IMR-90 (cell line): Measurements from ENCODE around the gene KDM6A. TPM values are rescaled to one million over a fixed set of nuclear protein-coding genes. Genes with fewer than 3 reads are reported as not detected.

Source experiments
- ATAC-seq: fragments of 200-7000 bp; cut with Tn5 transposase; 2 replicates; pipeline ENCODE4 v1.9.1; 2020; ENCODE audit warnings: low read depth, mild to moderate bottlenecking, moderate library complexity
- BruUV-seq: library from RNA; stranded (reverse); fragments of 400-500 nt; replicated peaks from 2 replicates; lab custom pipeline; 2021; lab: Mats Ljungman, UMichigan
- CTCF ChIA-PET: fragments of 300-600 bp; formaldehyde crosslinking; extraction: SDS; loops from one replicate; lab custom pipeline; 2021; ENCODE audit warnings: antibody characterized with exemption; lab: Yijun Ruan, JAX
- POLR2A ChIA-PET: fragments of 300-600 bp; sonication (Branson Sonifier 250); formaldehyde crosslinking; loops from one replicate; lab custom pipeline; 2022; ENCODE audit warnings: antibody characterized with exemption; ENCODE audit not compliant: unreplicated experiment; lab: Charles Lee
- DNase-seq: peaks from one replicate; pipeline ENCODE4 v3.0.0; 2013
- H2AFZ ChIP-seq: replicated peaks from 2 replicates; pipeline ENCODE3; 2013; ENCODE audit warnings: low read length, mild to moderate bottlenecking; ENCODE audit not compliant: poor library complexity
- H2AK5ac ChIP-seq: 2 replicates; pipeline ENCODE4 v1.6.1; 2013; ENCODE audit warnings: low read depth, low read length, inconsistent platforms
- H2AK9ac ChIP-seq: replicated peaks from 2 replicates; pipeline ENCODE3; 2013; ENCODE audit warnings: mild to moderate bottlenecking, low read depth, low read length, moderate library complexity; ENCODE audit not compliant: poor library complexity
- H2BK120ac ChIP-seq: 2 replicates; pipeline ENCODE4 v1.6.1; 2013; ENCODE audit warnings: low read depth, low read length, inconsistent platforms
- H2BK15ac ChIP-seq: 3 replicates; pipeline ENCODE4 v1.6.1; 2013; ENCODE audit warnings: low read depth, low read length, inconsistent platforms
- H2BK20ac ChIP-seq: 2 replicates; pipeline ENCODE4 v1.6.1; 2013; ENCODE audit warnings: low read depth, mild to moderate bottlenecking, inconsistent platforms, low read length, moderate library complexity
- H2BK5ac ChIP-seq: 2 replicates; pipeline ENCODE4 v1.6.1; 2013; ENCODE audit warnings: mild to moderate bottlenecking, low read depth, low read length, inconsistent platforms; ENCODE audit not compliant: poor library complexity, severe bottlenecking
- H3K14ac ChIP-seq: replicated peaks from 2 replicates; pipeline ENCODE4 v1.6.1; 2013; ENCODE audit warnings: low read depth, low read length, inconsistent platforms
- H3K18ac ChIP-seq: 2 replicates; pipeline ENCODE4 v1.6.1; 2013; ENCODE audit warnings: low read depth, low read length, control low read depth
- H3K23ac ChIP-seq: 2 replicates; pipeline ENCODE4 v1.6.1; 2013; ENCODE audit warnings: low read depth, low read length, inconsistent platforms
- H3K27ac ChIP-seq: 2 replicates; pipeline ENCODE4 v1.5.1; 2013; ENCODE audit warnings: mild to moderate bottlenecking, control low read depth, low read length; ENCODE audit not compliant: insufficient read depth
- H3K27me3 ChIP-seq: 2 replicates; pipeline ENCODE4 v1.6.1; 2013; ENCODE audit warnings: low read length; ENCODE audit not compliant: control insufficient read depth, insufficient read depth
- H3K36me3 ChIP-seq: 2 replicates; pipeline ENCODE4 v1.6.1; 2013; ENCODE audit warnings: low read length, mixed read lengths; ENCODE audit not compliant: control insufficient read depth, insufficient read depth
- H3K4ac ChIP-seq: 2 replicates; pipeline ENCODE4 v1.6.1; 2013; ENCODE audit warnings: low read depth, low read length, inconsistent platforms
- H3K4me1 ChIP-seq: 2 replicates; pipeline ENCODE4 v1.6.1; 2013; ENCODE audit warnings: low read length, mixed read lengths; ENCODE audit not compliant: control insufficient read depth, insufficient read depth
- H3K4me2 ChIP-seq: 2 replicates; pipeline ENCODE4 v1.6.1; 2013; ENCODE audit warnings: low read depth, mild to moderate bottlenecking, control low read depth, low read length, moderate library complexity
- H3K4me3 ChIP-seq: 2 replicates; pipeline ENCODE4 v1.5.1; 2013; ENCODE audit warnings: low read depth, mild to moderate bottlenecking, control low read depth, low read length, moderate library complexity; ENCODE audit not compliant: insufficient read depth
- H3K56ac ChIP-seq: 2 replicates; pipeline ENCODE4 v1.6.1; 2013; ENCODE audit warnings: low read length, inconsistent platforms; ENCODE audit not compliant: insufficient read depth; ENCODE audit errors: extremely low read depth
- H3K79me1 ChIP-seq, 2 experiments: 2 replicates each; pipeline ENCODE4 v1.6.1; 2013; ENCODE audit warnings: low read length in 2 of 2, inconsistent platforms in 1 of 2, low read depth in 1 of 2
- H3K9ac ChIP-seq: 2 replicates; pipeline ENCODE4 v1.6.1; 2013; ENCODE audit warnings: low read depth, low read length, control low read depth
- H3K9me1 ChIP-seq: 2 replicates; pipeline ENCODE4 v1.6.1; 2013; ENCODE audit warnings: low read length, inconsistent platforms; ENCODE audit not compliant: insufficient read depth
- H3K9me3 ChIP-seq: 2 replicates; pipeline ENCODE4 v1.6.1; 2013; ENCODE audit warnings: low read length; ENCODE audit not compliant: control insufficient read depth, insufficient read depth
- H4K20me1 ChIP-seq: 2 replicates; pipeline ENCODE4 v1.6.1; 2013; ENCODE audit warnings: low read length, inconsistent platforms; ENCODE audit not compliant: insufficient read depth
- H4K5ac ChIP-seq: 2 replicates; pipeline ENCODE4 v1.6.1; 2013; ENCODE audit warnings: mild to moderate bottlenecking, low read depth, low read length, control low read depth
- H4K8ac ChIP-seq, 2 experiments: 2 replicates each; pipeline ENCODE4 v1.6.1; 2013; ENCODE audit warnings: low read depth in 2 of 2, low read length in 2 of 2, control low read depth in 1 of 2, inconsistent platforms in 1 of 2
- H4K91ac ChIP-seq: 2 replicates; pipeline ENCODE4 v1.6.1; 2013; ENCODE audit warnings: low read depth, low read length, inconsistent platforms; ENCODE audit not compliant: insufficient read depth
- BHLHE40 ChIP-seq: fragments of 150-350 bp; IDR thresholded peaks from 2 replicates; pipeline ENCODE4 v1.6.1; 2016; ENCODE audit warnings: mild to moderate bottlenecking, low read depth, low read length
- CEBPB ChIP-seq: IDR thresholded peaks from 2 replicates; pipeline ENCODE4 v1.6.1; 2012; ENCODE audit warnings: low read depth, low read length, improper control_type of control experiment
- CHD1 ChIP-seq: IDR thresholded peaks from 2 replicates; pipeline ENCODE4 v1.6.1; 2012; ENCODE audit warnings: low read depth, low read length, improper control_type of control experiment
- CTCF ChIP-seq: conservative IDR thresholded peaks from 2 replicates; pipeline ENCODE4 v1.5.1; 2012; ENCODE audit warnings: mild to moderate bottlenecking, low read depth, low read length, improper control_type of control experiment
- ELK1 ChIP-seq: fragments of 150-350 bp; IDR thresholded peaks from 2 replicates; pipeline ENCODE4 v1.6.1; 2016; ENCODE audit warnings: low read depth, mild to moderate bottlenecking, low read length, moderate library complexity, borderline replicate concordance
- FOS ChIP-seq: fragments of 150-350 bp; IDR thresholded peaks from 2 replicates; pipeline ENCODE4 v1.6.1; 2016; ENCODE audit warnings: low read depth, low read length
- MAFK ChIP-seq: IDR thresholded peaks from 2 replicates; pipeline ENCODE4 v1.6.1; 2012; ENCODE audit warnings: low read depth, low read length, improper control_type of control experiment
- MAZ ChIP-seq: IDR thresholded peaks from 2 replicates; pipeline ENCODE4 v1.6.1; 2012; ENCODE audit warnings: low read depth, mild to moderate bottlenecking, low read length, improper control_type of control experiment, moderate library complexity, borderline replicate concordance
- MXI1 ChIP-seq: IDR thresholded peaks from 2 replicates; pipeline ENCODE4 v1.6.1; 2012; ENCODE audit warnings: low read depth, mild to moderate bottlenecking, low read length, moderate library complexity, borderline replicate concordance
- NFE2L2 ChIP-seq: fragments of 150-350 bp; IDR thresholded peaks from 2 replicates; pipeline ENCODE4 v1.6.1; 2016; ENCODE audit warnings: low read depth, mild to moderate bottlenecking, low read length
- POLR2A ChIP-seq: IDR thresholded peaks from 2 replicates; pipeline ENCODE4 v1.6.1; 2012; ENCODE audit warnings: mild to moderate bottlenecking, low read depth, low read length
- RAD21 ChIP-seq: IDR thresholded peaks from 2 replicates; pipeline ENCODE4 v1.6.1; 2012; ENCODE audit warnings: low read length, improper control_type of control experiment
- RCOR1 ChIP-seq: IDR thresholded peaks from 2 replicates; pipeline ENCODE4 v1.6.1; 2012; ENCODE audit warnings: mild to moderate bottlenecking, low read length, improper control_type of control experiment; ENCODE audit not compliant: insufficient replicate concordance
- RFX5 ChIP-seq: IDR thresholded peaks from 2 replicates; pipeline ENCODE4 v1.8.0; 2012; ENCODE audit warnings: low read depth, mild to moderate bottlenecking, low read length, moderate library complexity
- SMC3 ChIP-seq: fragments of 150-350 bp; IDR thresholded peaks from 2 replicates; pipeline ENCODE4 v1.6.1; 2016; ENCODE audit warnings: low read depth, mild to moderate bottlenecking, antibody characterized with exemption, low read length, moderate library complexity
- USF2 ChIP-seq: fragments of 150-350 bp; IDR thresholded peaks from 2 replicates; pipeline ENCODE4 v1.6.1; 2017; ENCODE audit warnings: mild to moderate bottlenecking, antibody characterized with exemption, low read length, low read depth
- WGBS, 2 experiments: methylation state at CpG; one replicate each; pipeline versions ENCODE4 v1.1.5 to v1.1.7; 2013; ENCODE audit warnings: missing lambda C conversion rate in 2 of 2; ENCODE audit not compliant: insufficient read length in 1 of 2; ENCODE audit errors: extremely low coverage in 2 of 2; 5-methylcytosine and 5-hydroxymethylcytosine counted together
- dilution Hi-C: fragments of 300-500 bp; cut with HindIII; formaldehyde crosslinking; loops from one replicate; pipeline ENCODE4 v1.14.3; 2018; ENCODE audit warnings: low sequenced_read_pairs; ENCODE audit not compliant: unreplicated experiment
- in situ Hi-C: fragments of 300-500 bp; cut with MboI; formaldehyde crosslinking; loops from 3 replicates; pipeline ENCODE4 v1.14.3; 2019; ENCODE audit warnings: low sequenced_read_pairs, inconsistent platforms, mixed read lengths
- intact Hi-C: fragments of 100-400 bp; cut with micrococcal nuclease; formaldehyde crosslinking; loops from 2 replicates; pipeline ENCODE4 v1.10.0; 2022
- polyA plus RNA-seq, 3 experiments: library from polyadenylated mRNA; depleted of rRNA; stranded (reverse); fragments of >200 nt; gene quantifications; 2 replicates each; pipeline ENCODE4 v1.2.3, GENCODE V29; 2012; ENCODE audit warnings: low replicate concordance in 1 of 3
- total RNA-seq: library from RNA; depleted of rRNA; stranded (reverse); fragments of >200 nt; gene quantifications from 2 replicates; pipeline ENCODE4 v1.2.3, GENCODE V29; 2012

Gene KDM6A
- total and polyA plus RNA-seq, 2 of the 4 experiments (the other 2 are of a cell fraction) = 11.7 to 24.9 TPM

GRCh38 chrX:44980883-44981282 lies 107.9 kb downstream of the KDM6A start:
- Histone ChIP-seq H3K9me3 (no peaks in the 10 kb centered on the region), H3K9me1 (0 out of 2 replicates have a peak, but pooled peaks cover 5% of the 10 kb centered on the region), H3K36me3 (no peaks in the 10 kb centered on the region; the same call in 1 of the 2 replicates), H3K56ac (no peak overlapping the region), H3K79me1 (peaks cover under 1 to 22% of the 10 kb centered on the region in 2 experiments), H4K5ac (no peak overlapping the region), H3K27me3 (no peaks in the 10 kb centered on the region), H2AK9ac (no peak overlapping the region), H4K20me1 (peaks cover 8% of the 10 kb centered on the region), H3K4me3 (no peak overlapping the region), H2BK5ac (no peak overlapping the region), H4K8ac (no peak overlapping the region), H4K91ac (no peak overlapping the region), H2BK120ac (no peak overlapping the region), H2BK20ac (no peak overlapping the region), H2BK15ac (no peak overlapping the region), H3K23ac (no peak overlapping the region), H2AFZ (no peak overlapping the region), H3K4me1 (no peaks in the 10 kb centered on the region), H3K4ac (no peak overlapping the region), H3K4me2 (no peak overlapping the region), H3K14ac (no peak overlapping the region), H3K18ac (no peak overlapping the region), H2AK5ac (no peak overlapping the region), H3K9ac (no peak overlapping the region), H3K27ac (no peak overlapping the region)
- dilution Hi-C loops (no loop called here), intact Hi-C loops (no loop called here), in situ Hi-C loops (no loop called here)
- ATAC-seq (no peak), DNase-seq (no peak)
- TF ChIP-seq ELK1 = no peak
- no peak for TF ChIP-seq RAD21
- TF ChIP-seq POLR2A = no peak
- no peak for TF ChIP-seq RCOR1
- TF ChIP-seq RFX5 = no peak
- TF ChIP-seq CEBPB = no peak
- no peak for TF ChIP-seq CHD1
- no peak for TF ChIP-seq MXI1
- no peak for TF ChIP-seq NFE2L2
- no peak for TF ChIP-seq SMC3
- no peak for TF ChIP-seq FOS
- no peak for TF ChIP-seq USF2
- TF ChIP-seq MAFK = no peak
- no peak for TF ChIP-seq BHLHE40
- no peak for TF ChIP-seq MAZ
- no peak for TF ChIP-seq CTCF
- no TSS peak for BruUV-seq
- ChIA-PET CTCF (no interaction called here), POLR2A (no interaction called here)
- WGBS, 2 experiments = no CpG with 5 or more reads among the region's 2 CpGs
